Measurements from ENCODE around the gene TARBP2.
"Not testable (repeated sequence)": the region's sequence is repeated elsewhere in the genome, so short reads cannot be mapped to it uniquely, and the experiment has no call there.

TARBP2 gene

GRCh38 chr12:53476769-53477209 is 24.3 kb upstream of the TARBP2 start:
- DNase-seq, result no peak

- no peak for DNase-seq
Measured at GRCh38 chr12:53478865-53479264, 22.2 kb upstream of the TARBP2 start.

DNA sequence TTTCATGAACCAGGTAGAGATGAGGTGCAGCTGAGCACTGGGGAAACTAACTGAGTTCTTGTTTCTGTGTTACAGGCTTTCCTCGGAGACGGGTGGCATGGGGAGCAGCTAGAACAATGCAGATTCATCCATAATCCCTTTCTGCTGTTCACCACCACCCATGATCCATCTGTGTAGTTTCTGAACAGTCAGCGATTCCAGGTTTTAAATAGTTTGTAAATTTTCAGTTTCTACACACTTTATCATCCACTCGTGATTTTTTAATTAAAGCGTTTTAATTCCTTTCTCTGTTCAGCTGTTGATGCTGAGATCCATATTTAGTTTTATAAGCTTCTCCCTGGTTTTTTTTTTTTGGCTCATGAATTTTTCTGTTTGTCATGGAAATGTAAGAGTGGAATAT is 21.8 kb upstream of the TARBP2 start:
- no peak for DNase-seq

DNA sequence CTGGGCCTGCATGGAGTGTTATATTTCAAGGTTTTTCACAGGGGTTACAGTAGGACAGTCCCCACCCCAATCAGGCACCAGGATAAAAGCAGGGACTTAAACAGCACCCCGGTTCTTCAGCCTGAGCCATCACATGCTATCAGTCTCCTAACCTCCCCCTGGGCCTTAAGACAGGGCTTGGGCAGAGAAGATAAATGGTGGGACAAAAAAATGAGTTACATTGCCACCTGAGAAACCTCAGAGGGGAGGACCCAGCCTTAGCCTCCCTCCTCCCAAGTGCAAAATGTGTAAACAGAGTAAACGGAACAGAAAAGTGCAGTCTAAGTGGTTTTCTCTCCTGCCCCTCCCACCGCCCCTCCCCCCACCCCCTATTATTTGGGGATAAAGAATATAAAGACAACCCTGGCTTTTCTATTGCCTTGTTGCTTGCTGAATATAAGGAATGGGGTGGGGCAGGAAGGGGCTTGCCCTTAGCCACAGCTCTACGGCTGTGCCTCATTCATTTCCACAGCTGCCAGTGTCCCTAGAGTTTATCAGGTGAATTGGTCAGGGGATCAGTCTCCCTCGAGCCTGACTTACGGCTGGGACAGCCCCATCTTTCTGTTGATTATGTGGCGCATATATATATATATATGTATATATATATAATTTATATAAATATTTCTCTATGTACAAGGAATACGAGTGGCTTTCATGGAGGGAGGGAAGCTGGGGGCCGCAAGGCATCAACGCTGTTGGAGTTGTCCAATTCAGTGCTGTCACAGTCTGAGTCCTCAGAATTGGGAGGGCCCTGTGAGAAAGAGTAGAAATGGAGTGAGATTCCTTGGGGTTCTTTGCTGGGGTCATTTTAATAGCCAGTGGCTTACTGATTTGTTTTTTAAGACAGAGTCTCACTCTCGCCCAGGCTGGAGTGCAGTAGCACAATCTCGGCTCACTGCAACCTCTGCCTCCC is 20.3 kb upstream of the TARBP2 start:
- no peak for DNase-seq

DNA sequence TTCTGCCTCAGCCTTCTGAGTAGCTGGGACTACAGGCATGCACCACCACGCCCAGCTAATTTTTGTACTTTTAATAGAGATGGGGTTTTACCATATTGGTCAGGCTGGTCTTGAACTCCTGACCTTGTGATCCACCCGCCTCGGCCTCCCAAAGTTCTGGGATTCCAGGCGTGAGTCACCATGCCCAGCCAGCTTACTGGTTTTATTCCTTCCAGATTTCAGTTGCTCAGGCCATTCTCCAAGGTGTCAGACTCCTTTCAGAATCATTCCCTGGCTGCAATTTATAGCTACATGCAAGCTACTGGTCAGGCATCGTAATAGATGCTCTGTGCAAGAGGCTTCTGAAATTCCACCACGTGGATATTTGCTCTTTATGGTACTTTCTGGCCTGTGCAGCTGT is 19.6 kb upstream of the TARBP2 start:
- not testable (repeated sequence) for DNase-seq

GRCh38 chr12:53481939-53482586 is 19.0 kb upstream of the TARBP2 start:
- DNase-seq, result no peak

GRCh38 chr12:53482626-53483168 is 18.4 kb upstream of the TARBP2 start:
- DNase-seq, result no peak

DNA sequence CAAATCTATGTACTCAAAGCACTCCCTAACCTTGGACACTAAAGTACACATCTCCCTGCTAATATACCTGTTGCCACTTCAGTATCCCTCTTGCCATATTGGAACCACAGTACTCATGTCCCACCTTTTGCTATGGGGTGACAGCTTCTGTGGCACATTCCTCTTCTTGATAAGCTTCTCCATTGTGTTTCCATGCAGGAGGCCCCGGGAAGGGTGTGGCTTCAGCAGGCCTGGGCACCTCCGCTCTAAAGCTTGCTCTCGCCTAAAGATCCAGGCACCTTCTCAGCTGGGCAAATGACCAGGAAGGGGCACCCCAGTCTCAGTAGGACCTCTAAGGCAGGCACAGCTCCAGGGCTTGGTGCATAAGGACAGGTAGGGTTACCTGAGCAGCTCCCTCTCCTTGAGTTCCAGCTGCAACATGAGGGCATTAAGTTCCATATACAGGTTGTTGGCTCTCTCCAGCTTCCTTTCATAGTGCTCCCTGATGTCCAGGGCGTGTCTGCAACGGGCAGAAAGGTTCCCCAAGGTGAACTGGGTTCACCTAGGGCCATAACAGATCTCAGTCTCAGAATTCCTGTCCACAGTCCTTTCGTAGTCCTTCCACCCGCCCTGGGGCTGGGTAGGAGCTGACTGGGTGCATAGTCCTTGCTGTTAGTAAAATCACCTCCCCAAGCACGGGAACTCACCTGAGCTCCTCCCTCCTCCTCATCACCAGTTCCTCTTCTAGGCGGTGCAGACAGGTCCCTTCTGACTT is 17.7 kb upstream of the TARBP2 start:
- DNase-seq, result no peak

DNA sequence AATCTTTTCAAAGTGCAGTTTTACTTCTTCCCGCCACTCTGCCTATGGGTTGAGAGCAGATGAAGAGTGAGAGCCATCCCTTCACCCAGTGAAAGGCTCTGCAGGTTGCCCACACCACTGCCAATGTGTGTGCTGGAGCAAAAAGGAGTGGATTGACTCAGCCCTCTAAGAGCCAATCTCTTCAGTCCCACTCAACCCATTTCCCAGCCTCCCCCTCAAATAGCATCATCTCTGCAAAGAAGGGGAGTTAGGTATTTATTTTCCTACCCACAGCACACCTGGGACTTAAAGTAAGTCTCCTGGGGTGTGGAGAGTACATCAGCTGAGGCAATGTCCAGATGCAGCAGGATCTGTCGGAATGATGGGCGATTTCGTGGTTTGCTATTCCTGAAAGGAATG is 17.1 kb upstream of the TARBP2 start:
- no peak for DNase-seq

DNA sequence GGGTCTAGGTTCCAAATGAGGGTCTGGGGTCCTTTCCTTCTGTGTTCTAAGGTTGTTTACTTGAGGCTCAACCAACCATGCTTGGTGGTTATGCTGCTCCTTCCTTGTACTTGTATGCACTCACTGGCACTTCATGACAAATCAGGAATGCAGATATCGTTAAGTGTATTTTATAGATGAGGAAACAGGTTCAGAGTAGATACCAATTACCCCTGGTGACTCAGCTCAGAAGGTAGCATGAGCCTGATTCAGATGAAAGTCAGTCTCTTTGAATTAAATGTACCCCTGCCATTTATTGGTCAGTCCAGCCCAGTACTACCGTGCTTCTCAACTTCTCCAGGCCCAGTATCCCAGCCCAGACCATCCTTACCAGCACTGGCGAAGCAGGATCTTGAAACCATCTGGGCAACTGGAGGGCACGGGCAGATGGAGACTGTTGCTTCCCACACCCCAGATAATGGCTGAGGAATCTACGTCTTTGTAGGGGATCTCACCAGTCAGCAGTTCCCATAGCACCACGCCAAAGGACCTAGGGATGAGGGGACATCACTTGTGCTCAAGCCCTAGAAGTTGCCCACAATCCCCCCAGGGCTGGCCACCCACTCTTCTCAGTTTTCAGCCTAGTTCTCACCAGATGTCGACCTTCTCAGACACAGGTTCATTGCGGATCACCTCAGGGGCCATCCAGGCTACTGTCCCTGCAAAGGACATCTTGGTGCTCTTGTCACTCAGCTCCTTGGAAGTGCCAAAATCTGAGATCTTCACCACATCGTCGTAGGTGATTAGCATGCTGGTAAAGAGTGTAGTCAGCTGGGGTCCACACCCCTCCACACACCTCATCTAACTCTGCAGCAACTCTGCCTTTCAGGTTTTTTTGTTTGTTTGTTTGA is 16.2 kb upstream of the TARBP2 start:
- DNase-seq, result no peak

- DNase-seq, result no peak
Measured at GRCh38 chr12:53485955-53486735, 14.9 kb upstream of the TARBP2 start.

- no peak for DNase-seq
Measured at GRCh38 chr12:53486736-53487487, 14.2 kb upstream of the TARBP2 start.

DNA sequence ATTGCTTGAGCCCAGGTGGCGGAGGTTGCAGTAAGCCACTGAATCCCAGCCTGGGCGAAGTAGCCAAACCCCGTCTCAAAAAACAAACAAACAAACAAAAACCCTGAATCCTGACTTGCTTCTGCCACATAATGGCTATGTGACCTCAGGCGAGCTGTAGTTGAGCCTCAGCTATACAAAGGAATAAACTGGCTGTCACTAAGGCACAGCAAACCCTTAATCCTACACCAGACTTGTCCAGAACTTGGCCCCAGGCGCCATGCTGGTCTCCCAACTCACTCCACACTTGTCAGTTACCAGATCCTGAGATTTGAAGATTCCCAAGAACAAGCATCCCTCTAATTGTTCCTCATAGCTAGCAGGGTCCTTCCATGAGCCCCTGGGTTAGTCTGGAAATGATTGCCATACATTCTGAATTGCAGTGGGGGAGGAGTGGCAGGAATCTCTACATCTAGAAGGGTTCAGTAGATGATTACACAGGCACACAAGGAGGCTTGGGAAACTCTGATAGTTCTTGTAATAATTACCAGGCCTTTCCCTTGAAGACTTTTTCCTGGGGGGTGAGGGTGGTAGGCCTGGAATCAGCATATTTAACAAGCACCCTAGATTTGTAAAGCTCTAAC is 11.7 kb upstream of the TARBP2 start:
- DNase-seq, result no peak

DNA sequence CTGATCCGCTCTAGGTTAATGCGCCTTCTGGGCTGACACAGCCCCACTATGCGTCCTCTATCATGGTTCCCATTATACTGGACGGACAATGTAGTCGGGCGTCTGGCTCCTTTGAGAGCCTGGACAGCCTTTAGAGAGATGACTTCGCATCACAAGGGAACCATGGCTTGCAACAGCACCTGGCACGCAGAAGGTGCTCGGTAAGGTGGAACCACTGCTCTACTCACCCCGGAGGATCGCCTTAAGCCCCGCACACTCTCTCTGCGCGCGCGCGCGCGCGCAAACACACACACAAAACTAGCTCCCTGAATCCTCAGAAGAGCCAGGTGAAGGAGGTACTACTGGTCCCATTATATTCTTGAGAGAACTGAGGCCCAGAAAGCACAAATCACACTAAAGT is 8.9 kb upstream of the TARBP2 start:
- DNase-seq, result no peak

DNA sequence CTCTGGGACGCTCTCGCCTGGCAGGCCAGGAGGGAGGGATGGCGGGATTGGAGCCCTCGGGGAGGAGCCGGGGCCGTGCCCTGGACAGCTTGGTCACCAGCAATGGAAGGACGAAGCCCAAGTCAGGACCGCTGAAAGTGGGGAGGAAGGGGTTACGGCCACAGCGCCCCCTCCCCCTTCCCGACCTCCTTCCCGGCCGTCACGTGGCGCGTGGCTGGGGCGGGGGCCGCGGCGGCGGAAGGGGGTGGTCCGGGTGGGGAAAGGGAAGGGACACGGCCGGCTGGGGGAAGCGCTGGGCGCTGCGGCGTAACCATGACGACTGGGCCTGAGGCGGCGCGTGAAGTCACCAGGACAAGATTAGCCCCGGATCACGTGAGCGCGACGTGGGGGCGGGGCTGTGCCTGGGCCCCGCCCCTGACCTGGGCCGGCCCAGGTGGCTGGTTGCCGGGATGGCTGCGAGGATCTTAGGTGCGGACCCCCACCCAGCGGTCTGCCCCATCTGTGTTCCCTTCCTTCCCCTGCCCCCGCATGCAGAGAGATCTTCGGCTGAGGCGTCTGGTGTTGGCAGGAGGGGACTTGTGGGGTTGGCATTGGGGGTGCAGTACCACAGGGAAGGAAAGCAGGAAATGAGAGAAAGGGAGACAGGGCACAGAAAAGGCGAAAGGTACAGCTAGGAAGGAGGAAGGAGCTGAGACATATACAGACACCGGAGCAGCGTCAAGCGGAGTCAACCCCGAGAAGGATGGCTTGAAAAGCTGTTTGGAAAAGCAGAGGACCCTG is 8.1 kb upstream of the TARBP2 start:
- peak; percentile 53 for DNase-seq

GRCh38 chr12:53493610-53494391 is 7.3 kb upstream of the TARBP2 start:
- no peak for DNase-seq

- no peak for DNase-seq
Measured at GRCh38 chr12:53495903-53496751, 5.0 kb upstream of the TARBP2 start.

DNA sequence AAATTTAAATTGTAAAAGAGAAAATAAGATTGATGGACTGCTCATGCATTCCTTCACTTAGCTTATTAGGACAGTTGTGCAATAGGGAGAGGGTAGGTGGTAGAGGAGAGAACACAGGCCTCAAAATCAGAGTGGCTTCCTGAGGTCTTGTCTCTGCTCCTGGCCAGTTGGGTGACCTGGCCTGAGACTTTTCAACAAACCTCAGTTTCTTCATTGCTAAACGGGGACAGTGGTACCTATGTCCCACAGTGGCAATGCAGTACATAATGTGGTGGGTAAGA is 4.4 kb upstream of the TARBP2 start:
- no peak for DNase-seq

All from NCI-H2029 treated with DMSO at 0.1 percent for 48 hours (cell line).